H1 (cell line): Measurements from ENCODE around the gene SEMA3D. TPM values are rescaled to one million over a fixed set of nuclear protein-coding genes. Genes with fewer than 3 reads are reported as not detected.

ENCODE experiments used
- CTCF ChIA-PET: fragments of 300-600 bp; sonication (Branson Sonifier 250); formaldehyde crosslinking; loops from one replicate; lab custom pipeline; 2021; ENCODE audit not compliant: partially characterized antibody; lab: Charles Lee
- POLR2A ChIA-PET: fragments of 300-600 bp; sonication (Branson Sonifier 250); formaldehyde crosslinking; loops from one replicate; lab custom pipeline; 2021; ENCODE audit warnings: inconsistent platforms; ENCODE audit not compliant: partially characterized antibody; lab: Charles Lee
- DNase-seq, 2 experiments: peaks; one replicate each; pipeline versions ENCODE4 v3.0.0 to v3.0.0-alpha.2; 2010 to 2022; ENCODE audit warnings: low spot score in 2 of 2, low read depth in 1 of 2, mixed read lengths in 1 of 2
- FAIRE-seq: peaks from 2 replicates; lab custom pipeline; 2011; peaks lifted over from hg19 to GRCh38; lab: Jason Lieb, UNC
- H2AFZ ChIP-seq: 2 replicates; pipeline ENCODE4 v1.8.1; 2012; ENCODE audit warnings: low read length, inconsistent platforms
- H2AK5ac ChIP-seq: 2 replicates; pipeline ENCODE4 v1.6.1; 2013; ENCODE audit warnings: low read depth, low read length
- H2BK120ac ChIP-seq: replicated peaks from 2 replicates; pipeline ENCODE3; 2013; ENCODE audit warnings: low read depth, low read length, inconsistent platforms
- H2BK12ac ChIP-seq: 2 replicates; pipeline ENCODE4 v1.6.1; 2013; ENCODE audit warnings: low read depth, low read length
- H2BK15ac ChIP-seq: 2 replicates; pipeline ENCODE4 v1.6.1; 2013; ENCODE audit warnings: low read length
- H2BK20ac ChIP-seq: 2 replicates; pipeline ENCODE4 v1.6.1; 2013; ENCODE audit warnings: low read length
- H2BK5ac ChIP-seq: 2 replicates; pipeline ENCODE4 v1.6.1; 2013; ENCODE audit warnings: low read depth, low read length
- H3K14ac ChIP-seq: 2 replicates; pipeline ENCODE4 v1.6.1; 2013; ENCODE audit warnings: inconsistent platforms; ENCODE audit not compliant: insufficient read length
- H3K18ac ChIP-seq: 2 replicates; pipeline ENCODE4 v1.6.1; 2013; ENCODE audit warnings: low read length; ENCODE audit errors: extremely low read depth
- H3K23ac ChIP-seq: 2 replicates; pipeline ENCODE4 v1.6.1; 2013; ENCODE audit warnings: inconsistent platforms; ENCODE audit not compliant: insufficient read length
- H3K23me2 ChIP-seq: 2 replicates; pipeline ENCODE4 v1.6.1; 2013; ENCODE audit warnings: low read depth, low read length
- H3K27ac ChIP-seq: 2 replicates; pipeline ENCODE4 v1.6.1; 2011; ENCODE audit warnings: low read depth, low read length, inconsistent platforms
- H3K27me3 ChIP-seq, 4 experiments: replicated peaks in 1 of 4; 1 replicate in 1 of 4; 2 replicates in 3 of 4; pipeline versions ENCODE4 v1.6.1 to v1.8.1; 2011 to 2013; ENCODE audit warnings: low read length in 3 of 4, mild to moderate bottlenecking in 3 of 4, inconsistent platforms in 2 of 4, mixed read lengths in 2 of 4, moderate library complexity in 1 of 4; ENCODE audit not compliant: control insufficient read depth in 3 of 4, insufficient read depth in 3 of 4; ENCODE audit errors: extremely low read depth in 1 of 4
- H3K36me3 ChIP-seq, 4 experiments: 2 replicates each; pipeline versions ENCODE4 v1.6.1 to v1.8.1; 2011 to 2013; ENCODE audit warnings: mild to moderate bottlenecking in 4 of 4, low read length in 3 of 4, moderate library complexity in 2 of 4, control low read depth in 1 of 4, inconsistent platforms in 1 of 4; ENCODE audit not compliant: insufficient read depth in 4 of 4, control insufficient read depth in 2 of 4
- H3K4ac ChIP-seq: replicated peaks from 2 replicates; pipeline ENCODE3; 2013; ENCODE audit warnings: low read length, low read depth, mixed read lengths, inconsistent platforms; ENCODE audit not compliant: insufficient read length
- H3K4me1 ChIP-seq, 4 experiments: replicated peaks in 1 of 4; 1 replicate in 1 of 4; 2 replicates in 3 of 4; pipeline versions ENCODE4 v1.6.1 to v1.8.1; 2011 to 2013; ENCODE audit warnings: low read length in 3 of 4, inconsistent platforms in 2 of 4, mixed read lengths in 1 of 4; ENCODE audit not compliant: insufficient read depth in 4 of 4, control insufficient read depth in 3 of 4
- H3K4me2 ChIP-seq, 2 experiments: 2 replicates each; pipeline versions ENCODE4 v1.6.1 to v1.8.1; 2011 to 2013; ENCODE audit warnings: low read depth in 2 of 2, low read length in 2 of 2, control low read depth in 1 of 2, inconsistent platforms in 1 of 2, mild to moderate bottlenecking in 1 of 2; ENCODE audit not compliant: insufficient read depth in 1 of 2
- H3K4me3 ChIP-seq, 4 experiments: fragments of 200-600, 300-600 bp in 1 of 4; sonication (generic), shearing (Covaris generic), sonication (Bioruptor Twin) in 1 of 4; 2 replicates each; pipeline versions ENCODE4 v1.5.1 to v1.8.1; 2011 to 2016; ENCODE audit warnings: low read length in 4 of 4, low read depth in 3 of 4, control low read depth in 2 of 4, inconsistent platforms in 2 of 4, mild to moderate bottlenecking in 2 of 4, mixed read lengths in 1 of 4, moderate library complexity in 1 of 4; ENCODE audit not compliant: insufficient read depth in 2 of 4; ENCODE audit errors: extremely low read depth in 1 of 4
- H3K56ac ChIP-seq: replicated peaks from 2 replicates; pipeline ENCODE3; 2013; ENCODE audit warnings: low read depth, mild to moderate bottlenecking, mixed read lengths, low read length, inconsistent platforms; ENCODE audit not compliant: insufficient read length
- H3K79me1 ChIP-seq: 2 replicates; pipeline ENCODE4 v1.6.1; 2013; ENCODE audit warnings: low read depth, low read length, control low read depth
- H3K79me2 ChIP-seq, 2 experiments: 2 replicates each; pipeline versions ENCODE4 v1.6.1 to v1.8.1; 2012 to 2013; ENCODE audit warnings: low read length in 2 of 2, mild to moderate bottlenecking in 2 of 2, inconsistent platforms in 1 of 2; ENCODE audit not compliant: insufficient read depth in 2 of 2, control insufficient read depth in 1 of 2
- H3K9ac ChIP-seq, 4 experiments: replicated peaks in 1 of 4; 1 replicate in 1 of 4; 2 replicates in 3 of 4; pipeline versions ENCODE4 v1.6.1 to v1.8.1; 2011 to 2013; ENCODE audit warnings: low read depth in 3 of 4, low read length in 3 of 4, control low read depth in 2 of 4, mild to moderate bottlenecking in 2 of 4, moderate library complexity in 2 of 4, inconsistent platforms in 1 of 4; ENCODE audit errors: extremely low read depth in 1 of 4
- H3K9me3 ChIP-seq, 2 experiments: 2 replicates each; pipeline versions ENCODE4 v1.6.1 to v1.8.1; 2012 to 2013; ENCODE audit warnings: mild to moderate bottlenecking in 2 of 2, moderate library complexity in 2 of 2, control low read depth in 1 of 2, inconsistent platforms in 1 of 2, low read depth in 1 of 2, low read length in 1 of 2, mixed read lengths in 1 of 2; ENCODE audit not compliant: insufficient read depth in 2 of 2
- H4K20me1 ChIP-seq, 2 experiments: replicated peaks in 1 of 2; 2 replicates each; pipeline versions ENCODE3 to v1.8.1; 2011 to 2013; ENCODE audit warnings: inconsistent platforms in 2 of 2, low read length in 2 of 2, mild to moderate bottlenecking in 1 of 2; ENCODE audit not compliant: insufficient read depth in 2 of 2, control insufficient read depth in 1 of 2
- H4K5ac ChIP-seq: 2 replicates; pipeline ENCODE4 v1.6.1; 2013; ENCODE audit warnings: low read length, low read depth, mixed read lengths, inconsistent platforms; ENCODE audit not compliant: insufficient read length
- H4K8ac ChIP-seq: 2 replicates; pipeline ENCODE4 v1.8.0; 2013; ENCODE audit warnings: mild to moderate bottlenecking, moderate library complexity, low read length, inconsistent platforms; ENCODE audit not compliant: insufficient read depth; ENCODE audit errors: extremely low read depth
- H4K91ac ChIP-seq: replicated peaks from 2 replicates; pipeline ENCODE3; 2013; ENCODE audit warnings: low read length, mixed read lengths, inconsistent platforms; ENCODE audit not compliant: insufficient read length
- RAD21 ChIP-seq, 2 experiments: IDR thresholded peaks in 1 of 2; conservative IDR thresholded peaks in 1 of 2; 2 replicates each; pipeline ENCODE4 v1.6.1; 2011; ENCODE audit warnings: low read depth in 2 of 2, low read length in 2 of 2, improper control_type of control experiment in 1 of 2, inconsistent platforms in 1 of 2, mild to moderate bottlenecking in 1 of 2, moderate library complexity in 1 of 2
- ZNF274 ChIP-seq: IDR thresholded peaks from 2 replicates; pipeline ENCODE4 v1.7.0; 2012; ENCODE audit warnings: low read length, borderline replicate concordance; ENCODE audit errors: extremely low read depth
- WGBS, 2 experiments: shearing (Covaris generic) in 1 of 2; methylation state at CpG; one replicate each; pipeline versions ENCODE4 v1.1.6 to v1.1.7; 2013 to 2015; ENCODE audit warnings: low lambda C conversion rate in 2 of 2, mixed read lengths in 2 of 2, inconsistent platforms in 1 of 2, low coverage in 1 of 2, missing lambda C conversion rate in 1 of 2; ENCODE audit not compliant: insufficient replicate concordance in 2 of 2, insufficient coverage in 1 of 2, insufficient read length in 1 of 2; ENCODE audit errors: extremely low coverage in 1 of 2, missing lambda C conversion rate in 1 of 2; 5-methylcytosine and 5-hydroxymethylcytosine counted together
- polyA plus RNA-seq, 7 experiments: library from polyadenylated mRNA; depleted of rRNA in 3 of 7; stranded (reverse) in 5 of 7; unstranded in 2 of 7; fragments of >200 nt in 5 of 7; fragments of 200-250 nt in 2 of 7; gene quantifications; 1 replicate in 5 of 7; 2 replicates in 1 of 7; 4 replicates in 1 of 7; pipeline versions ENCODE4 v1.2.1 to v1.2.3, GENCODE V29; 2011 to 2013; ENCODE audit warnings: missing spikeins in 2 of 7, mixed read lengths in 2 of 7
- total RNA-seq: library from RNA; stranded (reverse); fragmentation: NEBNext Ultra II Directional; extraction: Animal tissue kit (Norgen Biotek cat#: 25700); gene quantifications from 2 replicates; pipeline ENCODE4 v1.2.1, GENCODE V29; 2021
- TF ChIP-seq, protein P1 (sequence below), 3 experiments: IDR thresholded peaks; 1 replicate in 2 of 3; 2 replicates in 1 of 3; pipeline versions ENCODE4 v1.5.1 to v1.6.1; 2011; ENCODE audit warnings: low read length in 3 of 3, mild to moderate bottlenecking in 3 of 3, inconsistent platforms in 2 of 3, low read depth in 1 of 3, moderate library complexity in 1 of 3; ENCODE audit not compliant: insufficient read depth in 1 of 3; ENCODE audit errors: control extremely low read depth in 1 of 3

The SEMA3D gene
- total and polyA plus RNA-seq, 2 of the 8 experiments (the other 6 are each of a cell fraction or from before 2014, with no cell fraction given), result 1.6 to 3.5 TPM

DNA sequence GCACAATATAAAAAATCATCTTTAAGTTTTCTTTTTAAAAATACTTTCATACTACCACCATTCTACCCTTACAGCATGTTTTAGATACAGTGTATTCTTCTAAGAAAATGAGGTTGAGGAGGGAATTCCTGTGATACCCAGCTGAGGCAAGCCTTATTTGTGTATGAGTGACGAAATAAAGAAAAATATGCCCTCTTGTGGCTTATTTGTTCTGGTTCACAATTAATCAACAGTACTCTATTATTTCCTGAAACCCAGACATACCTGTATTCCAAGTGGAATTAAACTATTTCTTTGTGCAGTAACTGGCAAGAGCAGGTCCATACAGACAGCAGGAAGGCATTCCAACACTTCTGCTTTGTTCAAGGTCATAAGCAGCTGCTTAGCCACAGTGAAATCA, 4.5 kb upstream of the SEMA3D start:
- Histone ChIP-seq H4K8ac (no peak overlapping the region), H2BK15ac (no peak overlapping the region), H3K4ac (no peak overlapping the region), H2AK5ac (no peak overlapping the region), H3K23me2 (peaks cover 7% of the 10 kb centered on the region), H3K36me3 (no peaks in the 10 kb centered on the region), H3K18ac (no peak overlapping the region), H2BK5ac (no peak overlapping the region), H3K4me1 (peaks cover 2 to 7% (median 3%) of the 10 kb centered on the region in 4 experiments; a peak in 4 of 7 replicates), H3K23ac (no peak overlapping the region), H2BK120ac (no peak overlapping the region), H2BK20ac (no peak overlapping the region), H3K27ac (no peak overlapping the region), H3K79me1 (no peaks in the 10 kb centered on the region), H3K14ac (no peak overlapping the region), H3K9me3 (no peaks in the 10 kb centered on the region), H4K5ac (no peak overlapping the region), H3K4me3 (no peak overlapping the region), H4K20me1 (no peaks in the 10 kb centered on the region), H3K9ac (no peak overlapping the region), H4K91ac (no peak overlapping the region), H2AFZ (no peak overlapping the region), H3K27me3 (peaks cover 0 to 14% (median 8%) of the 10 kb centered on the region in 4 experiments; a peak in 6 of 7 replicates), H3K4me2 (no peak overlapping the region), H3K56ac (no peak overlapping the region), H3K79me2 (no peaks in the 10 kb centered on the region), H2BK12ac (no peak overlapping the region)
- POLR2A ChIA-PET, result no interaction called here
- WGBS, 2 experiments, result 72% methylated on average over 1 of the region's 1 CpG; no CpG with 5 or more reads in 1 of the 2 experiments
- no peak for FAIRE-seq
- CTCF ChIA-PET, result interaction anchor here (0.8 to 1.1 kb wide), 2 partner anchors 33 to 268 kb away, joined by 3 read pairs; no protein-coding TSS in a partner anchor
- TF ChIP-seq ZNF274, result no peak
- TF ChIP-seq, protein P1, sequence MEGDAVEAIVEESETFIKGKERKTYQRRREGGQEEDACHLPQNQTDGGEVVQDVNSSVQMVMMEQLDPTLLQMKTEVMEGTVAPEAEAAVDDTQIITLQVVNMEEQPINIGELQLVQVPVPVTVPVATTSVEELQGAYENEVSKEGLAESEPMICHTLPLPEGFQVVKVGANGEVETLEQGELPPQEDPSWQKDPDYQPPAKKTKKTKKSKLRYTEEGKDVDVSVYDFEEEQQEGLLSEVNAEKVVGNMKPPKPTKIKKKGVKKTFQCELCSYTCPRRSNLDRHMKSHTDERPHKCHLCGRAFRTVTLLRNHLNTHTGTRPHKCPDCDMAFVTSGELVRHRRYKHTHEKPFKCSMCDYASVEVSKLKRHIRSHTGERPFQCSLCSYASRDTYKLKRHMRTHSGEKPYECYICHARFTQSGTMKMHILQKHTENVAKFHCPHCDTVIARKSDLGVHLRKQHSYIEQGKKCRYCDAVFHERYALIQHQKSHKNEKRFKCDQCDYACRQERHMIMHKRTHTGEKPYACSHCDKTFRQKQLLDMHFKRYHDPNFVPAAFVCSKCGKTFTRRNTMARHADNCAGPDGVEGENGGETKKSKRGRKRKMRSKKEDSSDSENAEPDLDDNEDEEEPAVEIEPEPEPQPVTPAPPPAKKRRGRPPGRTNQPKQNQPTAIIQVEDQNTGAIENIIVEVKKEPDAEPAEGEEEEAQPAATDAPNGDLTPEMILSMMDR (IDR thresholded peaks at IDR 0.05; ENCODE audit: control extremely low read depth in 1 of 3, insufficient read depth in 1 of 3, low read depth in 1 of 3, low read length in 3 of 3), result peak in 1 of 3 experiments; percentile 35; a peak in 1 of 4 replicates
- peak; percentile 15 to 33; a peak in 2 of 4 replicates for TF ChIP-seq RAD21 (IDR thresholded peaks at IDR 0.05 in 1 of 2, conservative IDR thresholded peaks at IDR 0.05 in 1 of 2; ENCODE audit: low read depth in 2 of 2, low read length in 2 of 2)
- no peak for DNase-seq
